ENCODE measurements around the gene USP17L28.
"Not testable (repeated sequence)": the region's sequence is repeated elsewhere in the genome, so short reads cannot be mapped to it uniquely, and the experiment has no call there.

USP17L28 gene

GRCh38 chr4:9381012-9381534, 32.4 kb downstream of the USP17L28 start:
- H3K4me3 ChIP-seq (ENCODE audit: low read depth, low read length); in situ Hi-C loops (cut with HindIII; ENCODE audit: low pct_ligation_motif_present, low sequenced_read_pairs); H3K36me3 ChIP-seq (replicated peaks); H3K27me3 ChIP-seq (replicated peaks); H3K27ac ChIP-seq: not testable (repeated sequence)
- TF ChIP-seq CTCF (IDR thresholded peaks at IDR 0.05; ENCODE audit: low read depth, low read length, missing control alignments), result peak; percentile 8
- DNase-seq, result peak; percentile 19

GRCh38 chr4:9384126-9384525, 35.4 kb downstream of the USP17L28 start:
- Histone ChIP-seq H3K27me3 (replicated peaks) (no peaks in the 10 kb centered on the region), H3K4me3 (ENCODE audit: low read depth, low read length) (no peak overlapping the region), H3K36me3 (replicated peaks) (no peaks in the 10 kb centered on the region), H3K27ac (no peak overlapping the region)
- DNase-seq, result no peak
- TF ChIP-seq CTCF (IDR thresholded peaks at IDR 0.05; ENCODE audit: low read depth, low read length, missing control alignments), result no peak
- in situ Hi-C loops (cut with HindIII; ENCODE audit: low pct_ligation_motif_present, low sequenced_read_pairs), result no loop called here

GRCh38 chr4:9389001-9389400, 40.3 kb downstream of the USP17L28 start:
- H3K36me3 ChIP-seq (replicated peaks); H3K27ac ChIP-seq; H3K27me3 ChIP-seq (replicated peaks); DNase-seq; H3K4me3 ChIP-seq (ENCODE audit: low read depth, low read length); in situ Hi-C loops (cut with HindIII; ENCODE audit: low pct_ligation_motif_present, low sequenced_read_pairs): not testable (repeated sequence)

Data from brain microvascular endothelial cell (primary cell).